Liver (tissue), 9 donors: Measurements from ENCODE around the gene GCNA. TPM values are rescaled to one million over a fixed set of nuclear protein-coding genes. Genes with fewer than 3 reads are reported as not detected.

Experiments used
- DNase-seq: peaks from one replicate; pipeline ENCODE4 v3.0.0-alpha.2; 2017; ENCODE audit warnings: low spot score
- H3K27ac ChIP-seq, 2 donors: one replicate each; pipeline ENCODE4 v1.7.0; 2013; ENCODE audit warnings: inconsistent platforms in 2 of 2, low read length in 2 of 2, control low read depth in 1 of 2, low read depth in 1 of 2, mild to moderate bottlenecking in 1 of 2
- H3K27me3 ChIP-seq, 4 donors: one replicate each; pipeline versions ENCODE4 v1.6.1 to v1.7.0; 2013; ENCODE audit warnings: low read length in 3 of 4, inconsistent platforms in 1 of 4, mild to moderate bottlenecking in 1 of 4, moderate library complexity in 1 of 4; ENCODE audit not compliant: control insufficient read depth in 4 of 4, insufficient read depth in 4 of 4
- H3K36me3 ChIP-seq, 4 donors: one replicate each; pipeline versions ENCODE4 v1.6.1 to v1.7.0; 2013; ENCODE audit warnings: low read length in 3 of 4, mild to moderate bottlenecking in 3 of 4, low read depth in 1 of 4, moderate library complexity in 1 of 4; ENCODE audit not compliant: control insufficient read depth in 4 of 4, insufficient read depth in 3 of 4
- H3K4me1 ChIP-seq, 4 donors: one replicate each; pipeline versions ENCODE4 v1.6.1 to v1.7.0; 2013; ENCODE audit warnings: low read length in 3 of 4, mild to moderate bottlenecking in 3 of 4, moderate library complexity in 1 of 4; ENCODE audit not compliant: control insufficient read depth in 4 of 4, insufficient read depth in 4 of 4
- H3K4me3 ChIP-seq, 3 donors: one replicate each; pipeline versions ENCODE4 v1.6.1 to v1.7.0; 2013; ENCODE audit warnings: low read length in 3 of 3, control low read depth in 1 of 3, low read depth in 1 of 3, mild to moderate bottlenecking in 1 of 3
- H3K9ac ChIP-seq, 2 donors: one replicate each; pipeline ENCODE4 v1.7.0; 2013; ENCODE audit warnings: low read length in 2 of 2, mild to moderate bottlenecking in 2 of 2, moderate library complexity in 2 of 2, control low read depth in 1 of 2, low read depth in 1 of 2
- H3K9me3 ChIP-seq, 4 donors: one replicate each; pipeline versions ENCODE4 v1.6.1 to v1.7.0; 2013; ENCODE audit warnings: low read length in 3 of 4; ENCODE audit not compliant: control insufficient read depth in 4 of 4
- EGR1 ChIP-seq, 2 donors: IDR thresholded peaks; 2 replicates each; pipeline ENCODE4 v1.6.1; 2016 to 2018; ENCODE audit warnings: antibody characterized with exemption in 2 of 2, low read depth in 2 of 2
- FOXA2 ChIP-seq: IDR thresholded peaks from 2 replicates; pipeline ENCODE4 v1.6.1; 2016; ENCODE audit warnings: antibody characterized with exemption
- GABPA ChIP-seq, 2 donors: IDR thresholded peaks in 1 of 2; conservative IDR thresholded peaks in 1 of 2; 2 replicates each; pipeline ENCODE4 v1.6.1; 2016; ENCODE audit warnings: antibody characterized with exemption in 2 of 2, mild to moderate bottlenecking in 1 of 2, moderate library complexity in 1 of 2
- JUND ChIP-seq, 2 donors: IDR thresholded peaks; 2 replicates each; pipeline ENCODE4 v1.6.1; 2016; ENCODE audit warnings: antibody characterized with exemption in 2 of 2
- RAD21 ChIP-seq, 2 donors: IDR thresholded peaks; 2 replicates each; pipeline ENCODE4 v1.6.1; 2016; ENCODE audit warnings: antibody characterized with exemption in 2 of 2, mild to moderate bottlenecking in 2 of 2
- SP1 ChIP-seq: IDR thresholded peaks from 2 replicates; pipeline ENCODE4 v1.6.1; 2018; ENCODE audit warnings: antibody characterized with exemption, mild to moderate bottlenecking
- TAF1 ChIP-seq: conservative IDR thresholded peaks from 2 replicates; pipeline ENCODE4 v1.6.1; 2016; ENCODE audit warnings: antibody characterized with exemption, mild to moderate bottlenecking
- YY1 ChIP-seq: IDR thresholded peaks from 2 replicates; pipeline ENCODE4 v1.6.1; 2016; ENCODE audit warnings: antibody characterized with exemption, mild to moderate bottlenecking
- whole genome bisulfite sequencing: extraction: QIAGEN DNeasy Blood & Tissue Kit; methylation state at CpG from one replicate; pipeline ENCODE4 v1.1.7; 2013; 5-methylcytosine and 5-hydroxymethylcytosine counted together
- polyA plus RNA-seq, 2 donors: library from polyadenylated mRNA; stranded (reverse) in 1 of 2; unstranded in 1 of 2; fragments of 200-250 nt in 1 of 2; fragments of >200 nt in 1 of 2; fragmentation: Nextera tagmentation in 1 of 2; extraction: Ambion mirVana in 1 of 2; gene quantifications; one replicate each; pipeline versions ENCODE4 v1.2.1 to v1.2.3, GENCODE V29; 2013 to 2015
- total RNA-seq, 2 donors: library from RNA; depleted of rRNA; stranded (reverse); fragments of >200 nt; gene quantifications; one replicate each; pipeline ENCODE4 v1.2.3, GENCODE V29; 2014
- TF ChIP-seq, protein P1 (sequence below): IDR thresholded peaks from 2 replicates; pipeline ENCODE4 v1.6.1; 2016; ENCODE audit warnings: antibody characterized with exemption
- TF ChIP-seq, protein P2 (sequence below): IDR thresholded peaks from 2 replicates; pipeline ENCODE4 v1.6.1; 2016; ENCODE audit warnings: antibody characterized with exemption
- TF ChIP-seq, protein P3 (sequence below): IDR thresholded peaks from 2 replicates; pipeline ENCODE4 v1.6.1; 2016; ENCODE audit warnings: antibody characterized with exemption
- donor health status: healthy.
- donor health status: healthy.
- donor health status: healthy.
- donor health status: healthy.
- donor health status: healthy.

The GCNA gene
- total and polyA plus RNA-seq, 4 donors, result 0.18 to 3.7 (median 0.73) TPM

DNA sequence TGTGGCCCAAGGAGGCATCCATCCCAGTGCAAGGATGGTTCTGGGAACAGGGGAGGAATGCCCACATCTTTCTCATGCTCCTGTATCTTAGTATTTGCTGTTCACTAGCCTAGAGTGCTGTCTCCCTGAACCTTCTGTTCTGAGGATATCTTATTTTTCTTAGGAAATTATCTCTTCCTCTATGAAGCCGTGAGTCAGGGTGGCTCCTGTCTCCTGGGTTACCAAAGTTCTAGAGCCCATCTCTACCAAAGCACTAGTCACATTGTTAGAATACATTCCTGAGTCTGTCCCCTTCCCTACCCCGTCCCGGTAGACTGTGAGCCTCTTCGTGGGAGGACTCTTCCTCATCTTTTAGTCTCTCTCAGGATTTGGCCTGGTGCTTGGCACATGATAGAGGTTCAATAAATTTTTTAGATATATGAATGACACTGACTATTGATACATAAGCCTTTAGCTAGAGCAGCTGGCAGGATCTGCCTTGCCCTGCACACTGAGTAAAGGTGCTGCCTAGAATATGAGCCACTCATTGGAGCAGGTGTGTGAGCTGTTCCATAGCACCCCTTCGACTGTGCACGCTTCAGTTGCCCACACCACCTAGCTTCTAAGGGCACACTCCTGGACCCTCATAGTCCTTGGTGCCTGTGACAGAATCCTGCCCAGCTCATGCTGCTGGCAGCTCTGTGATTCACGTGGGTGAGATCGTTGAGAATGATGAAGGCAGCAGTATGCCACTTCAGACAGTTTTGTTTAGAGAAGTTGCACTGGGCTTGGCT is 26.7 kb downstream of the GCNA start:
- Histone ChIP-seq H3K4me1 (no peaks in the 10 kb centered on the region), H3K9ac (no peak overlapping the region), H3K9me3 (no peaks in the 10 kb centered on the region), H3K4me3 (no peak overlapping the region), H3K27me3 (no peaks in the 10 kb centered on the region), H3K36me3 (peaks cover 3 to 33% (median 18%) of the 10 kb centered on the region in 4 donors), H3K27ac (no peak overlapping the region)
- 94% methylated on average over 8 of the region's 8 CpGs for WGBS
- DNase-seq, result no peak
- TF ChIP-seq RAD21 (IDR thresholded peaks at IDR 0.05), result no peak
- no peak for TF ChIP-seq JUND (IDR thresholded peaks at IDR 0.05)
- no peak for TF ChIP-seq FOXA2
- TF ChIP-seq TAF1, result no peak
- no peak for TF ChIP-seq YY1

DNA sequence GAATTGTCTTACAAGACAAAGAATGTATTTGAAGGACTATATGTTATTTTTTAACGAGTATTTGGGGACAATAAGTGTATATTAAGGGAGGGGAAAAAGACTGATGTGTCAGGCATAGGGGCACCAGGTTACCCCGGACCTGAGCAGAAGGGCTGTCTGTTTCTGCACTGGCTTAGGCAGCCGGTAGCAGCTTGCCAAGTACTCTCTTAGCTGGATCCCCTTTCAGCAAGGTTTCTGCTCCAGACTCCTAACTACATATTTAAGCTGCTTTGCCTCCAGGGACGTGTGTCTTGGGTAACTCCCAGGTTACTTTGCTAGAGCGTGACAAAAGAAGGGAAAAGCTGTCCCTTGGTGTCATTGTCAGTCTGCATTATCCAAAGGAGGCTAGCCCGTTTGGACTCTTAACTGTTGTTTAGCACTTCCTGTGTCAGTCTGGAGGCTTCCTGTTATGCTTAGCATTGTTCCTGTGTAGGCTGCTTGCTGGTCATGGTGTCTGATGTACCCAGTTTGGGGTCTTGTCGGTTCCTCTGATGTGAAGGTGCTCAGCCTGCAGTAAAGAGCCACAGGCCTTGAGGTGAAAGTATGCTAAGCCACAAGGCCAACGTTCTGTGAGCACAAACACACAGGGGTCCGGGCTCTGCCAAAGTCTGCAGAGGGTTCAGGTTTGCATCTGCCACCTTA is 28.4 kb downstream of the GCNA start:
- Histone ChIP-seq H3K27me3 (no peaks in the 10 kb centered on the region), H3K4me1 (no peaks in the 10 kb centered on the region), H3K27ac (no peak overlapping the region), H3K4me3 (no peak overlapping the region), H3K36me3 (peaks cover 3 to 44% (median 26%) of the 10 kb centered on the region in 4 donors), H3K9me3 (no peaks in the 10 kb centered on the region), H3K9ac (no peak overlapping the region)
- TF ChIP-seq EGR1 (IDR thresholded peaks at IDR 0.05; ENCODE audit: low read depth in 2 of 2) (no peak), GABPA (IDR thresholded peaks at IDR 0.05 in 1 of 2, conservative IDR thresholded peaks at IDR 0.05 in 1 of 2) (no peak), FOXA2 (no peak), YY1 (no peak), TAF1 (no peak), RAD21 (IDR thresholded peaks at IDR 0.05) (no peak)
- TF ChIP-seq, protein P1, sequence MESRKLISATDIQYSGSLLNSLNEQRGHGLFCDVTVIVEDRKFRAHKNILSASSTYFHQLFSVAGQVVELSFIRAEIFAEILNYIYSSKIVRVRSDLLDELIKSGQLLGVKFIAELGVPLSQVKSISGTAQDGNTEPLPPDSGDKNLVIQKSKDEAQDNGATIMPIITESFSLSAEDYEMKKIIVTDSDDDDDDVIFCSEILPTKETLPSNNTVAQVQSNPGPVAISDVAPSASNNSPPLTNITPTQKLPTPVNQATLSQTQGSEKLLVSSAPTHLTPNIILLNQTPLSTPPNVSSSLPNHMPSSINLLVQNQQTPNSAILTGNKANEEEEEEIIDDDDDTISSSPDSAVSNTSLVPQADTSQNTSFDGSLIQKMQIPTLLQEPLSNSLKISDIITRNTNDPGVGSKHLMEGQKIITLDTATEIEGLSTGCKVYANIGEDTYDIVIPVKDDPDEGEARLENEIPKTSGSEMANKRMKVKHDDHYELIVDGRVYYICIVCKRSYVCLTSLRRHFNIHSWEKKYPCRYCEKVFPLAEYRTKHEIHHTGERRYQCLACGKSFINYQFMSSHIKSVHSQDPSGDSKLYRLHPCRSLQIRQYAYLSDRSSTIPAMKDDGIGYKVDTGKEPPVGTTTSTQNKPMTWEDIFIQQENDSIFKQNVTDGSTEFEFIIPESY, result no peak
- TF ChIP-seq, protein P2, sequence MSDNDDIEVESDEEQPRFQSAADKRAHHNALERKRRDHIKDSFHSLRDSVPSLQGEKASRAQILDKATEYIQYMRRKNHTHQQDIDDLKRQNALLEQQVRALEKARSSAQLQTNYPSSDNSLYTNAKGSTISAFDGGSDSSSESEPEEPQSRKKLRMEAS, result no peak
- TF ChIP-seq, protein P3, sequence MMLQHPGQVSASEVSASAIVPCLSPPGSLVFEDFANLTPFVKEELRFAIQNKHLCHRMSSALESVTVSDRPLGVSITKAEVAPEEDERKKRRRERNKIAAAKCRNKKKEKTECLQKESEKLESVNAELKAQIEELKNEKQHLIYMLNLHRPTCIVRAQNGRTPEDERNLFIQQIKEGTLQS, result no peak
- WGBS, result 70% methylated on average over 9 of the region's 9 CpGs
- no peak for DNase-seq

DNA sequence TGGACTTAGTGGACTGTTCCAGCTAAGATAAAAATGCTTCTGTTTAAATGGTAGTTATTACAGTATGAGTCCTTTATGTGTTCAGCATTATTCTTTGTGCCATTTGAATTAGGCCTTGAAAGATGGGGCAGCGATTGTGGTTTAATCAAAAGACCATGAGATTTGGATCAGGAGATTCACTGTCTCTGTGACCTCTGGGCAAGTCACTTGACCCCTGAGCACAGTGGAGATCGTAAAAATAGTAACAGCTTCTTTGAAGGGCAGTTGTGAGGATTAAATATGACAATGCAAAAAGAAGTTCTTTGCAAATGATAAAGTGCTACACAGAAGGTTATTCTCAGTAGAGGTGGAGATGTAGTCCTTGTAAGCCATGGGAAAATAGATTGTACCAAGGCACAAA is 29.3 kb downstream of the GCNA start:
- DNase-seq, result no peak
- H3K36me3 ChIP-seq, result peaks cover 4 to 47% (median 26%) of the 10 kb centered on the region in 4 donors
- no peak overlapping the region for H3K4me3 ChIP-seq
- no peak overlapping the region for H3K9ac ChIP-seq
- no peaks in the 10 kb centered on the region for H3K27me3 ChIP-seq
- no peaks in the 10 kb centered on the region for H3K4me1 ChIP-seq
- no peaks in the 10 kb centered on the region for H3K9me3 ChIP-seq
- 92% methylated on average over 2 of the region's 2 CpGs for WGBS
- no peak overlapping the region for H3K27ac ChIP-seq
- no peak for TF ChIP-seq RAD21 (IDR thresholded peaks at IDR 0.05)
- TF ChIP-seq, protein P1, result no peak
- TF ChIP-seq SP1, result no peak
